AG04449 (cell line): ENCODE data around the gene TBC1D1.

ENCODE experiments used
- CTCF ChIA-PET: fragments of 350-600 bp; formaldehyde crosslinking; extraction: SDS; loops from one replicate; lab custom pipeline; 2021; ENCODE audit warnings: antibody characterized with exemption; lab: Yijun Ruan, JAX
- POLR2A ChIA-PET: fragments of 400-600, 350-600 bp; formaldehyde crosslinking; extraction: SDS; loops from one replicate; lab custom pipeline; 2020; ENCODE audit warnings: antibody characterized with exemption, inconsistent platforms; lab: Yijun Ruan, JAX
- DNase-seq: peaks from one replicate; pipeline ENCODE4 v3.0.0-alpha.2; 2010; ENCODE audit warnings: low read depth, low spot score
- H3K4me3 ChIP-seq: 2 replicates; pipeline ENCODE4 v1.5.1; 2011; ENCODE audit warnings: low read depth, mild to moderate bottlenecking, control low read depth, low read length
- TF ChIP-seq, protein P1 (sequence below): IDR thresholded peaks from one replicate; pipeline ENCODE4 v1.5.1; 2011; ENCODE audit warnings: mild to moderate bottlenecking, moderate library complexity, low read length, control low read depth, inconsistent platforms; ENCODE audit not compliant: insufficient read depth; ENCODE audit errors: missing control alignments

TBC1D1 gene

DNA sequence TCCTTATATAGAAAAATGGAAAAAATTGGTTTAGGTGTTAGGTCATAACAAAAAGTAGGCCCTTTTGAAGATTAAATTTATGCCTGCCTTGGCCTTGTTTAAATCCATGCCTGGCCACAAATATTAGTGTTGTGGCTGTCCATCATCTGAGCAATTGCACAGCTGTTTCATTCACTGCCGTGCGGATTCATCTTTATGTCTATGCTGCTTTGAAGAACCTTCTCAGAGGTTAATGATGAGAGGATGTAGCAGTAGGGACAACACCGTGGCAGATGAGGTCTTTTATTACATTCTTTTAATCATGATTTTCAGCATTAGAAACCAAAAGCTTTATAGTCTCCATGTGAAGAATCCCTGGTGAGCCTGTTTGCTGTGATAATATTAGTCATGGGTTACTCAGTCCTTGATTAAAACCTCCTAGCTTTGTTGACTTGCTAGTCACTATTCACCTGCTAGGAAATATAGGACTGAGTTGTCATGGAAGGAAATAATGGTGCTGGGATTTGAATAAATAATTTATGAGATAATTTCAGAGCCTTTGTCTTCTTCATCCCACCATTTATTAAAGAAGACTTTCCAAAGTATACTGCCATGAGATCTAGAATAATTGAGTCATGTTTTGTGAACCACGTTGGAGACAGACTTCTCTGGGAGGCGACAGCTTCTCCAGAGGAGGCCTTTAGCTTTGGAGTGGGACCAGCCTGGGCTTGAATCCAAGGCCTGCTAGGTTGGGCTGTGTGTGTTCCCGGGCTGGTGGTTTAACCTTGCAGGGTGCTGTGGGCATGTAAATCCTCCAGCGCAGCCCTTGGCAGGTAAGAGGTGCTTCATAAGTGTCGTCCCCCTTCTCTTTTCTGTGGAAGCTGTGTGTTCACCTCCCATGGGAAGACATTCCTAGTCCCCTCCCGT lies 122.8 kb downstream of the TBC1D1 start:
- ChIA-PET POLR2A (no interaction called here), CTCF (interaction anchor here (1.1 to 2.2 kb wide), 4 partner anchors 17 to 212 kb away, joined by 3 to 6 read pairs (median 4); no protein-coding TSS in a partner anchor)
- DNase-seq, result no peak
- H3K4me3 ChIP-seq, result no peak overlapping the region
- TF ChIP-seq, protein P1, sequence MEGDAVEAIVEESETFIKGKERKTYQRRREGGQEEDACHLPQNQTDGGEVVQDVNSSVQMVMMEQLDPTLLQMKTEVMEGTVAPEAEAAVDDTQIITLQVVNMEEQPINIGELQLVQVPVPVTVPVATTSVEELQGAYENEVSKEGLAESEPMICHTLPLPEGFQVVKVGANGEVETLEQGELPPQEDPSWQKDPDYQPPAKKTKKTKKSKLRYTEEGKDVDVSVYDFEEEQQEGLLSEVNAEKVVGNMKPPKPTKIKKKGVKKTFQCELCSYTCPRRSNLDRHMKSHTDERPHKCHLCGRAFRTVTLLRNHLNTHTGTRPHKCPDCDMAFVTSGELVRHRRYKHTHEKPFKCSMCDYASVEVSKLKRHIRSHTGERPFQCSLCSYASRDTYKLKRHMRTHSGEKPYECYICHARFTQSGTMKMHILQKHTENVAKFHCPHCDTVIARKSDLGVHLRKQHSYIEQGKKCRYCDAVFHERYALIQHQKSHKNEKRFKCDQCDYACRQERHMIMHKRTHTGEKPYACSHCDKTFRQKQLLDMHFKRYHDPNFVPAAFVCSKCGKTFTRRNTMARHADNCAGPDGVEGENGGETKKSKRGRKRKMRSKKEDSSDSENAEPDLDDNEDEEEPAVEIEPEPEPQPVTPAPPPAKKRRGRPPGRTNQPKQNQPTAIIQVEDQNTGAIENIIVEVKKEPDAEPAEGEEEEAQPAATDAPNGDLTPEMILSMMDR, result no peak

GRCh38 chr4:38014421-38014852 lies 123.6 kb downstream of the TBC1D1 start:
- ChIA-PET CTCF (interaction anchor here (0.9 to 2.2 kb wide), 4 partner anchors 16 to 212 kb away, joined by 3 to 5 read pairs (median 3); no protein-coding TSS in a partner anchor), POLR2A (no interaction called here)
- H3K4me3 ChIP-seq, result no peak overlapping the region
- DNase-seq, result no peak
- TF ChIP-seq, protein P1, result no peak

GRCh38 chr4:38015886-38016515 lies 125.1 kb downstream of the TBC1D1 start:
- DNase-seq, result peak; percentile 41
- no peak overlapping the region for H3K4me3 ChIP-seq
- TF ChIP-seq, protein P1, result no peak
- ChIA-PET CTCF (interaction anchor here (2.2 kb wide), 1 partner anchor 15 kb away, joined by 5 read pairs; no protein-coding TSS in a partner anchor), POLR2A (no interaction called here)

DNA sequence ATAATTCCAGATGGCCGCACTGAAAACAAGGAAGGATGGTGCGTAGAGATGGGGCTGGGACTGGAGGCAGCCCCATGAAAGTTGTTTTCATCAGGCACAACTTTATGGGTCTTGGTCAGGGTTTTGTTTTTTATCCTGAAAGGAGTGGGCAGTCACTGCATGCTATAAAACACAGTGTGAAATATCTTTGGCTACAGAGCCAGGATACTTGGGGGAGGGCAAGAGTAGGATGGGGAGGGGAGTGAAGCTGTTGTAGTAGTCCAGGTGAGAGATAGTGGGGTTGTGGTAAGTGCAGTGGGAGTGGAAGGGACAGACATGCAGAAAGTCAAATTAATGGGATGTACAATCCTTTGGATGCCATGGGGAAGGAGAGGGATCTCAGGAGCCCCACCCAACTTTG lies 125.8 kb downstream of the TBC1D1 start:
- ChIA-PET POLR2A (no interaction called here), CTCF (interaction anchor here (1.2 kb wide), 1 partner anchor 14 kb away, joined by 3 read pairs; no protein-coding TSS in a partner anchor)
- H3K4me3 ChIP-seq, result no peak overlapping the region
- no peak for DNase-seq
- TF ChIP-seq, protein P1, result no peak

GRCh38 chr4:38017609-38018008 lies 126.7 kb downstream of the TBC1D1 start:
- CTCF ChIA-PET, result interaction anchor here (1.1 to 1.2 kb wide), 2 partner anchors 8 to 13 kb away, joined by 3 read pairs; no protein-coding TSS in a partner anchor
- DNase-seq, result no peak
- no peak overlapping the region for H3K4me3 ChIP-seq
- TF ChIP-seq, protein P1, result no peak
- POLR2A ChIA-PET, result no interaction called here
